Activated naive CD8-positive, alpha-beta T cell (primary cell): Measurements from ENCODE around the gene ZBTB7B.
A peak's percentile ranks its signal among the peaks of the same experiment; 100 is the strongest.
"Not testable (repeated sequence)": the region's sequence is repeated elsewhere in the genome, so short reads cannot be mapped to it uniquely, and the experiment has no call there.

Experiments used
- H3K27ac Mint-ChIP-seq: one replicate; pipeline ENCODE4 v1.8.0; 2021; ENCODE audit warnings: mixed read lengths
- H3K27me3 Mint-ChIP-seq: one replicate; pipeline ENCODE4 v1.8.0; 2021; ENCODE audit warnings: mixed read lengths
- H3K36me3 Mint-ChIP-seq: one replicate; pipeline ENCODE4 v1.8.0; 2021; ENCODE audit warnings: mixed read lengths
- H3K4me1 Mint-ChIP-seq: one replicate; pipeline ENCODE4 v1.8.0; 2021; ENCODE audit warnings: low read depth, mixed read lengths
- H3K4me3 Mint-ChIP-seq: one replicate; pipeline ENCODE4 v1.8.0; 2021; ENCODE audit warnings: mild to moderate bottlenecking, mixed read lengths
- H3K9me3 Mint-ChIP-seq: one replicate; pipeline ENCODE4 v1.8.0; 2021; ENCODE audit warnings: low read depth, mixed read lengths

The ZBTB7B gene

GRCh38 chr1:154990276-154990675, 12.3 kb upstream of the ZBTB7B start:
- H3K27me3 Mint-ChIP-seq, result no peaks in the 10 kb centered on the region
- H3K36me3 Mint-ChIP-seq, result peaks cover 3% of the 10 kb centered on the region
- peaks cover 18% of the 10 kb centered on the region for H3K4me1 Mint-ChIP-seq
- no peak overlapping the region for H3K4me3 Mint-ChIP-seq
- H3K27ac Mint-ChIP-seq, result no peak overlapping the region
- no peaks in the 10 kb centered on the region for H3K9me3 Mint-ChIP-seq

- H3K9me3 Mint-ChIP-seq, result no peaks in the 10 kb centered on the region
- peaks cover 5% of the 10 kb centered on the region for H3K36me3 Mint-ChIP-seq
- H3K4me3 Mint-ChIP-seq, result no peak overlapping the region
- H3K4me1 Mint-ChIP-seq, result peaks cover 24% of the 10 kb centered on the region
- H3K27me3 Mint-ChIP-seq, result peaks cover 2% of the 10 kb centered on the region
- no peak overlapping the region for H3K27ac Mint-ChIP-seq
Measured at GRCh38 chr1:154992721-154993571, 9.7 kb upstream of the ZBTB7B start.

- H3K9me3 Mint-ChIP-seq, result no peaks in the 10 kb centered on the region
- peaks cover 24% of the 10 kb centered on the region for H3K4me1 Mint-ChIP-seq
- H3K27me3 Mint-ChIP-seq, result peaks cover 2% of the 10 kb centered on the region
- H3K36me3 Mint-ChIP-seq, result peaks cover 5% of the 10 kb centered on the region
- H3K4me3 Mint-ChIP-seq, result no peak within 1 kb of the TSS
- no peak within 1 kb of the TSS for H3K27ac Mint-ChIP-seq
Measured at GRCh38 chr1:154993572-154994268, 8.9 kb upstream of the ZBTB7B start, which contains the start of gene LENEP. TSS of gene LENEP (plus strand) at chr1:154993586. CDS start at chr1:154993608, 22 bp downstream.

GRCh38 chr1:154994269-154994587, 8.4 kb upstream of the ZBTB7B start:
- Mint-ChIP-seq H3K27me3 (peaks cover 2% of the 10 kb centered on the region), H3K4me1 (peaks cover 25% of the 10 kb centered on the region), H3K4me3 (no peak overlapping the region)

GRCh38 chr1:154994591-154994990, 8.0 kb upstream of the ZBTB7B start:
- H3K4me1 Mint-ChIP-seq, result peaks cover 22% of the 10 kb centered on the region
- no peaks in the 10 kb centered on the region for H3K9me3 Mint-ChIP-seq
- peaks cover 4% of the 10 kb centered on the region for H3K36me3 Mint-ChIP-seq
- no peak overlapping the region for H3K4me3 Mint-ChIP-seq
- no peak overlapping the region for H3K27ac Mint-ChIP-seq
- peaks cover 2% of the 10 kb centered on the region for H3K27me3 Mint-ChIP-seq

More at GRCh38 chr1:154994269-154994587, 8.4 kb upstream of the ZBTB7B start:
- H3K27ac Mint-ChIP-seq, result no peak overlapping the region
- H3K36me3 Mint-ChIP-seq, result peaks cover 5% of the 10 kb centered on the region
- no peaks in the 10 kb centered on the region for H3K9me3 Mint-ChIP-seq

- H3K27me3 Mint-ChIP-seq, H3K27ac Mint-ChIP-seq, H3K9me3 Mint-ChIP-seq, H3K36me3 Mint-ChIP-seq, H3K4me3 Mint-ChIP-seq: not testable (repeated sequence)
- H3K4me1 Mint-ChIP-seq, result peaks cover 22% of the 10 kb centered on the region
Measured at GRCh38 chr1:154995301-154995983, 7.2 kb upstream of the ZBTB7B start.

- H3K27me3 Mint-ChIP-seq, result peaks cover 2% of the 10 kb centered on the region
- H3K36me3 Mint-ChIP-seq, result peaks cover 2% of the 10 kb centered on the region
- no peak overlapping the region for H3K4me3 Mint-ChIP-seq
- H3K9me3 Mint-ChIP-seq, result no peaks in the 10 kb centered on the region
- peaks cover 25% of the 10 kb centered on the region for H3K4me1 Mint-ChIP-seq
- H3K27ac Mint-ChIP-seq, result no peak overlapping the region
Measured at GRCh38 chr1:154996966-154997701, 5.5 kb upstream of the ZBTB7B start.

- Mint-ChIP-seq H3K27ac (no peak overlapping the region), H3K4me3 (peak overlapping the region; percentile 10), H3K27me3 (peaks cover 2% of the 10 kb centered on the region)
Measured at GRCh38 chr1:154998201-154998780, 4.3 kb upstream of the ZBTB7B start.

GRCh38 chr1:154998818-154999570, 3.6 kb upstream of the ZBTB7B start:
- peak overlapping the region; percentile 78 for H3K27ac Mint-ChIP-seq
- H3K36me3 Mint-ChIP-seq, result peaks cover 2% of the 10 kb centered on the region
- H3K9me3 Mint-ChIP-seq, result no peaks in the 10 kb centered on the region
- peak overlapping the region; percentile 86 for H3K4me3 Mint-ChIP-seq
- H3K4me1 Mint-ChIP-seq, result peaks cover 33% of the 10 kb centered on the region
- peaks cover 2% of the 10 kb centered on the region for H3K27me3 Mint-ChIP-seq

More at GRCh38 chr1:154998201-154998780, 4.3 kb upstream of the ZBTB7B start:
- Mint-ChIP-seq H3K4me1 (peaks cover 28% of the 10 kb centered on the region), H3K36me3 (peaks cover 2% of the 10 kb centered on the region), H3K9me3 (no peaks in the 10 kb centered on the region)

- H3K4me3 Mint-ChIP-seq, result peak overlapping the region; percentile 90
- peaks cover 40% of the 10 kb centered on the region for H3K4me1 Mint-ChIP-seq
- H3K27ac Mint-ChIP-seq, result peak overlapping the region; percentile 91
- H3K36me3 Mint-ChIP-seq, result peaks cover 2% of the 10 kb centered on the region
- no peaks in the 10 kb centered on the region for H3K9me3 Mint-ChIP-seq
- H3K27me3 Mint-ChIP-seq, result peaks cover 2% of the 10 kb centered on the region
Measured at GRCh38 chr1:154999571-155000410, 2.8 kb upstream of the ZBTB7B start.

GRCh38 chr1:155000411-155000725, 2.2 kb upstream of the ZBTB7B start:
- H3K36me3 Mint-ChIP-seq, result peaks cover 2% of the 10 kb centered on the region
- H3K4me3 Mint-ChIP-seq, result peak overlapping the region; percentile 90
- peaks cover 2% of the 10 kb centered on the region for H3K27me3 Mint-ChIP-seq
- H3K9me3 Mint-ChIP-seq, result no peaks in the 10 kb centered on the region
- H3K27ac Mint-ChIP-seq, result peak overlapping the region; percentile 91
- peaks cover 44% of the 10 kb centered on the region for H3K4me1 Mint-ChIP-seq

GRCh38 chr1:155000726-155001424, 1.7 kb upstream of the ZBTB7B start:
- peaks cover 47% of the 10 kb centered on the region for H3K4me1 Mint-ChIP-seq
- H3K9me3 Mint-ChIP-seq, result no peaks in the 10 kb centered on the region
- no peaks in the 10 kb centered on the region for H3K27me3 Mint-ChIP-seq
- peak overlapping the region; percentile 54 for H3K27ac Mint-ChIP-seq
- peaks cover 2% of the 10 kb centered on the region for H3K36me3 Mint-ChIP-seq
- peak overlapping the region; percentile 82 for H3K4me3 Mint-ChIP-seq

- Mint-ChIP-seq H3K27ac (peak overlapping the region; percentile 41), H3K27me3 (no peaks in the 10 kb centered on the region), H3K9me3 (no peaks in the 10 kb centered on the region), H3K36me3 (peaks cover under 1% of the 10 kb centered on the region), H3K4me3 (peak overlapping the region; percentile 82), H3K4me1 (peaks cover 50% of the 10 kb centered on the region)
Measured at GRCh38 chr1:155001425-155001674, 1.3 kb upstream of the ZBTB7B start.
